HG03196 (cell line): ENCODE results near the gene ST6GAL1.

Source experiments
- ATAC-seq: cut with Tn5 transposase; IDR thresholded peaks from one replicate; pipeline ENCODE4 v1.9.1; 2021; ENCODE audit not compliant: unreplicated experiment

Gene ST6GAL1

GRCh38 chr3:187103251-187103650, 172.9 kb downstream of the ST6GAL1 start:
- no peak for ATAC-seq

- no peak for ATAC-seq
These were observed 174.0 kb downstream of the ST6GAL1 start for GRCh38 chr3:187104342-187104741.

GRCh38 chr3:187104933-187105332, 174.6 kb downstream of the ST6GAL1 start:
- no peak for ATAC-seq

GRCh38 chr3:187105700-187106099, 175.4 kb downstream of the ST6GAL1 start:
- ATAC-seq = no peak

- no peak for ATAC-seq
These were observed 177.7 kb downstream of the ST6GAL1 start for GRCh38 chr3:187107989-187108388.

- ATAC-seq = no peak
These were observed 179.8 kb downstream of the ST6GAL1 start for GRCh38 chr3:187110156-187110555.

- no peak for ATAC-seq
These were observed 182.8 kb downstream of the ST6GAL1 start for GRCh38 chr3:187112934-187113793.

GRCh38 chr3:187114511-187114910, 184.2 kb downstream of the ST6GAL1 start:
- ATAC-seq = no peak

- no peak for ATAC-seq
These were observed 190.0 kb downstream of the ST6GAL1 start for GRCh38 chr3:187120326-187120725.

GRCh38 chr3:187122261-187122660, 191.9 kb downstream of the ST6GAL1 start:
- ATAC-seq = no peak

GRCh38 chr3:187125319-187126031, 195.1 kb downstream of the ST6GAL1 start:
- peak; percentile 51 for ATAC-seq
